ENCODE measurements around the gene METAP1D.

Gene METAP1D

DNA sequence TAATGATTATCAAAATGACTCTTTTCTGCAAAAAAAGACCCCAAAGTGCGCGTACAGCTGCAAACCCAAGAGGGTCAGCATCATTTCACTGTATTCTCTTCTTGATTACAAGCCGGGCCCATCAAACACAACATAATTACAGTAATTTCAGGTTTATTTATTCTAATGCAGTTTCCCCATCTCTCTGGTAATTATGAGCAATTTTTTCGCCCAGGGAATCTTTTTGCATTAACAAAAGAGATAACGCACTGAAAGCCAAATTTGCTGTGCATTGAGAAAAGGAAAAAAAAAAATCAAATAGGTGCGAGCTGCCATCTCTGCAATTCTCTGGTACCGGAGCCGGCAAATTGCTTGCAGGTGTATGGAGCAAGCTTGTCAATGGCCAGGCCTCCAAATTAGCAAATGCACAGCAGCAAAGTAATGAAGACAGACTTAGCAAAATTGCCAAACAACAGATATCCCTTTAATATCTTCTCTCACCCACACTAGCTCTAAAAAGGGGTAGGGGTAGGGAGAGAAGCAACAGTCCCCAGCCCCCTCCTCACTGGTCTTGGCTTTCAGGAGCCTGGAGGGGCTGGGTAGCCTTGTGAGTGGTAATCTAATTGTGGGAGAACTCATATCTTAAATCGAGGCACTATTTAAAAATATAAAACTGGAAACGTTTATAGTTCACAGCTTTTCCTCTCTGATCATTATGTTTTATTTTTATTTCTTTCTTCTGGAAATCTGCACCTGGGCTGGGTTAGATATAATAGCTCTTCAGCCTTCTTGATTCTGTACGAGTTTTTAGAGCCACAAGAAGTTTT is 92.2 kb downstream of the METAP1D start:
- DNase-seq (ENCODE audit: low spot score): no peak

DNA sequence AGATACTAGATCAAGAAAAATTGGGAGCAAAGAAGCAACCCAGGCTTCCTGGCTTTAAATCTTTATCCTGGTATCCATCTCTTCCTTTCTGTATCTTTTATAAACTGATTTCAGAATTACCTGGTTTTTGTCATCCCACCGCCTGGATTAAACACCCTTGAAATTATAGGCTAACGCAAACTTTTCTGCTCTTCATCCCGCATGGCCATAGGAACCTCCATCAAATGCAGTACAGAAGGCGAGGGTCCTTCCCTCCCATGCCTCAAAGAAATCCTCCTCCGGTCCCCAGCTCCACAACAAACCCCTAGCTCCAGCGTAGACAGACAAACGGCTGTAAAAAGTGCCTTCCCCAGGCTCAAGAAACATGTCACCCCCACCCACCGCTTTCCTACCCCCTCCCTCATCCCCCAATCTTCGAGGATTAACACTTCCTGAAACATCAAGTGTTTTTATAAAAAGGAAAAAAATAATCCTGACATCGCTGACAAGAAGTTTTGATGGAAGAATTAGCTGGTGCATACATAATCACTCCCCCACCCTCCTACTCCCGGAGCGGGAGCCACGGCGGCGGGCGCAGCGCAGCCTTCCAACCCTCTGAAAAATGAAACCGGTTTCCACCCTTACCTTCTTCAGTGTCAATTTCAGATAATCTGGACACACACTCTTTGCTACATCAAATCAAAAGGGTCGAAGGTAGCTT is 93.1 kb downstream of the METAP1D start:
- no peak for DNase-seq (ENCODE audit: low spot score)

DNA sequence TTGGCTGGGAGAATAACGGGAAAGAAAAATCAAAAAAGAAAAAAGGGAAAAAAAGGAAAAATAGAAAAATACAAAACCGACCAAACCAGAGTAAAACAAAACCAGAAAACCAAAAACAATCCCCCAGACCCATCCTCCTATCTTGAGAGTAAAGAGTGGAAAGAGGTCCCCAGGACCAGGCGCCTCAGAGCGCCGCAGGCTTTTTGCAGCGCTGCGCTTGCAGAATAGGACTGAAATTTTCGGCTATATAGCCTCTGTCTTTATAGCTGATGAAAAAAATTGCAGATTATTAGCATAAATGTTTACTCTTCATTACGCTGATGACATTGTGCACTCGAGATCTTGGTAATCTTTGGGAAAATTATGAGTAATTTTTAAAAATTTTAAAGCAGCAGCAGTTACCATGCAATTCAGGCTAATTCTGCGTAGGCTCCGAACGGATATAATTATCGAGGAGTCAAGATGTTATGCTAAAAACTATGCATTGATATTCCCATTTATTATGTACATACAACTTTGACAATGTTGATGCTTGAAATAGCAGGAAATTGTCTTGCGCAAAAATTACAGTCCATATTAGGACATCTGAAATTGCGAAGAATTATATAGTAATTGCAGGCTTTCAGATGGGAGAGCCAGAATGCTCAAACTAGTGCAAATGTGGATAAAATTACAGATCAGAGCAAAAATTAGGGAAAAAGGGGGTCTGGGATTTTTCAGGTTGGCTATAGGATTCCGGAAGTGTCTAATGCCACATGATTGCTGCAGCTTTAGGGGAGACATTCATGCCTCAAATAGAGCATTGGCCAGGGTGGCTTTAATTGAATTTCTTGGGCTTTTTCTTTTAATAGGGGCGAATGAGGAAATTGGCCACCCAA is 93.9 kb downstream of the METAP1D start:
- DNase-seq (ENCODE audit: low spot score): no peak

DNA sequence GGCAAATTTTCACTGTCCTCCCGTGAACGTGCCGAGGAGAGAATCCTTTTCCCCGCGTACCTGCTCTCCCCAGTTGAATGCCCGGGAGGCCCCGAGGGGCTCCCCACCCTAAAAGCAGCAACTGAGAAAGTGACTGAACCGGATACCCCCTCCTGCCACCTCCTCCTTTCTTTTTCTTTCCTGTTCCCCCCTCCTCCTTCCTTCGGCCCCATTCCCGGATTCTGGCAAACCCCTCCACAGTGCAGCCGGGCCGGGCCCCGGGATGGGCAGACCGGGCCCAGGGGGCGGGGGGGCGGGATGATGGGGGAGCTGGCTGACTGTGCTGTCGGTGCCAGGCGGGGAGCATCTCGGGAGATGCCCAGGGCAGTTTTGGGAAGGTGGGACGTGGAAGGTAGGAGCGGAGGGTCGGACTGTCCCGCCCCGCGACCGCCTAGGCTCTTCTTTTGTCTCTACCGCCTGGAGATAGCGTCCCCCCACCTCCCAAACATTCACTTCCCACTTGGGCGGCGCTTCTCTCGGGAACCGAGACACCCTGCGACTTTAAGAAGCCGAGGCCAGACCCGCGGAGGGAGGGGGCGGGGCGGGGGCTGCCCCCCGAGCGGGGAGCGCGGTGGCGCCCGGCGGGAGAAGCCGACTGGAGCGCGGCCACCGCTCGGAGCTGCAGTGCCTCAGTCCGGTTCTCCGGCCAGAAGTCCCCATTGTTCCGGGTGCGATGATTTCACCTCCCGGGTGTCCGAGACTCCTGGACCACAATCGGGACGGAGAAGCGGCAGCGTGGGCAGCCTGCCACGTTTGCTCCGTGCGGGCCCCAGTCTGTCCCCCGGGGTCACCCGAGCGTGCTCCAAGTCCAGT is 94.8 kb downstream of the METAP1D start:
- peak; percentile 24 for DNase-seq (ENCODE audit: low spot score)

DNA sequence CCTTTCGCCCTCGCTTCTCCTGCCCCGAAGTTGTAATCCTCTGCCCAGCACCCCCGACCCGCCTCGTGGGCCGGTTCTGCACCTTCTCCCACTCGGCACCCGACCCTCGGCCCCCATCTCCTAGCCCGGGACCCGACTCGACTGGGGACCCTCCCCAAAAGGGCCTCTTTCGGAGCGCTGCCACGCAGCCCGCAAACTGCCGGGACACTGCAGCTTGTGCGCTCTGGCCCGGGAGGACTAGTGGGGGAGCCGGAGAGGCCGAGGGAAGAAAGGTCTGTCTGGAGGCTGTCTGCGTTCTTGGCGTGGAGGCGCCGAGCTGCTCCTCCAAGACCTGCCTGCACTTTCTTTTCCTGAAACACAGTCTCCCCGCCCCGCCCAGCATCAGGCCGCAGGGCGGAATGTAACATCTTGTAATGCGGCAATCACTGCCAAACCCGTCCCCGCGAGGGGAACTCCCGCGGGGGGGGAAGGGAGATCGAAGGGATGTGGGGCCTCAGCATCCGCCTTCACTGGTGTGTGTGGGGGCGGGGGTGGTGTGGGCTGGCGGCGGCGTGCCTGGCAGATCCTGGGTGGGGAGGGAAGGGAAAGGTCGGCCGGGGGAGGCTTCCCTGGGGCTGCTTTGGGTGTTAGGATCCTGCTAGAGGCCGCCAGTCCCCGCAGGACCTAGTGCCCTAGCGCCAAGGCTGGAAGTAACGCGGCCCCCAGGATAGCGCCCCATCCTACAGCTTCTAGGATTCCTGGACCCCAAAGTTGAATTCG is 95.6 kb downstream of the METAP1D start:
- DNase-seq (ENCODE audit: low spot score): peak; percentile 83

DNA sequence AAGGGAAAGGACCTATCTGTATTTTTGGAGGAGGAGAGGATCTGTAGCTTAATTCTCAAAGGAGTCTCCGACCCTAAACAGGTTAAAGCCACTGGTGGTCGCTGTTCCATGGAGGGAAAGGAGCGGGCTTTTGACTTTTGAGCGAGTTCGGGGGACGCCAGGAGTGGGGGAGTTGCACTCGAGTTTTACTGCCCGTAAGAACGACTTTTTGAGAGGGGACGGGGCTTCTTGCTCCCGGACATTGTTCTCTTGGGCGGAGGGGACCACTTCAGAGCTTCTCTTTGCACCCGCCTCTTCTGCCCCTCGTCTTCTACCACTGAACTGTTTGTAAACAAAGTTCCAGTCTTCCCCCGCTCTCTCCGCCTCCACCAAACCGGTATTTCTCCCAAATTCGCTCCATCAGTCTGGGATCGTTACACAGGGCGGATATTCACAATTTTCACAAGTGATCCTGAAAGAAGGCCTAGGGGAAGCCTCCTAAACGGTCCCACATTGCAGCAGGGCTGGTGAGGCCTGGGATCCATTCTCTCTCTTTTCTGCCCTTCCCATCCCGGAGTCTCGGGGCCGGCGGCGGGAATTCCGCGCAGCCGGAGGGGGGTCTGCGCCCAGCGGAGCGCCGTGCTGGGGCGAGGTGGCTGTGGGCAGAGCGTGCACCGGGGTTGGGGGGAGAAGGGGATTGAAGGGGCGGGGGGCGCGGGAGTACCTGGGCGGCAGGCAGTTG is 96.3 kb downstream of the METAP1D start:
- DNase-seq (ENCODE audit: low spot score): no peak

DNA sequence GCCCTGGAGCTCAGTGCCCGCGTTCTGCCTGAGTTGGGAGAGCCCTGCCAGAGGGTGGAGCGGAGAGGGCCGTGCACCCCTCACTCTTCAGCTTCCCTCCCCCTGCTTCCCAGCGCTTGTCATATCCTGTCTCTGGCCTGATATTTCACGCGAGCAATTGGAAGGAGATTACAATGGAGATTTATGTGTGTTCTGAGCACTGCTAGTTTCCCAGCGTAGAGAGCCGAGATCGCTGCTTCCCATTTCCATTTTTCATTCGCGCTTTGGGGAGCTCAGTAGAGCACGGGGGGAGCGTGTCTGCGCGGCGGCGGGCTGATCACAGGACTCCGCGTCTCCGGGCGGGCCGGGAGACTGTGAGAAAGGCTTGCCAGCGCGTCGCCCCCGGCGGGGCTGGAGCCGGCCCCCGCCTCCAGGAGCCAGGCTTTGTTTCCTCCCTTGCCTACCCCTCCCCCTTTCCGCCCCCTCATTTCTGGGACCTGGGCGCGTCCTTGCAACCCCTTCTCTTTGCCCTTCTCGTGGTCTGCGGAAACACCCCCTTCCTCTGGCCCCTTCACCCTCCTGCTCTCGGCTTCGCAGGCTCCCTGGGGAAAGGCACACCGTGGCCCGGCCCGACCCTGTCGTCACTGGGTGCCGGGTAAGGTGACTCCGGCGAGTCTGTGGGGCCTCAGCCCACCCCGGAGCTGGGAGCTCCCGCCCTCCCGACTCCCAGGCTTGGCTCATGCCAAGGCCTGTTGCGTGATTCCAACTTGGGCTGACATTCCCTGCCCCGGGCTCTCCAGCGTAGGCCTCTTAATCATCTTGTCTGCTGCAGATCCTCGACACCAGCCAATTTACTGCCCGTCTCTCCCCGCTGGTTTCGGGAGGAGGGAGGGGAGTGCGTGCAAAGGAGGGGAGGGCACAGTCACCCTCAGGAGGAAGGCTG is 97.1 kb downstream of the METAP1D start:
- DNase-seq (ENCODE audit: low spot score): peak; percentile 79

DNA sequence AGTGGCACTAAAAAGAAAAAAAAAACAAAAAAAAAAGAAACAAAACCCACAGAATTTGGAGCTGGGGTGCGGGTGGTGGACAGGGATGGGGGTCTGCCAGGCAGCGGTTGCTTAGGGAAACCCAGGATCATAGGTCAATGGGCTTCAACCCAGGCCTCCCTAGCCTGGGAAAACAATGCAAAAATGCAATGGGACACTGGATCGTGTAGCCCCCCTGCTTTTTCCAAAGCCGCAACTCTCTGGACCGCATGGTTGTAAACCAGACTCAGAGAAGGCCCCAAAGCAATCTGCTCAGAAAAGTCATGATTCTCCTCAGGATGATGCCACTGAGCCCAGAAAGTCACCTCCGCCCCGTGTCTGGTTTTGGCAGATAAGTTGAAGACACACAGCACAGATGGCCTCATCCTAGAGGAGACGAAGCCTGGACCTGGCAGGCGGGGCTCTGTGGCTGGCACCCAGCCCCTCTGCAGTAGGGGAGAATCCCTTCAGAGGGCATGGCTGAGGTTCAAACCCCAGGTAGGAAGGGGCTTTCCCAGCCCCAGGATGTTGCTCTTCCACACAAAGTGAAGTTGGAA is 97.9 kb downstream of the METAP1D start:
- peak; percentile 33 for DNase-seq (ENCODE audit: low spot score)

DNA sequence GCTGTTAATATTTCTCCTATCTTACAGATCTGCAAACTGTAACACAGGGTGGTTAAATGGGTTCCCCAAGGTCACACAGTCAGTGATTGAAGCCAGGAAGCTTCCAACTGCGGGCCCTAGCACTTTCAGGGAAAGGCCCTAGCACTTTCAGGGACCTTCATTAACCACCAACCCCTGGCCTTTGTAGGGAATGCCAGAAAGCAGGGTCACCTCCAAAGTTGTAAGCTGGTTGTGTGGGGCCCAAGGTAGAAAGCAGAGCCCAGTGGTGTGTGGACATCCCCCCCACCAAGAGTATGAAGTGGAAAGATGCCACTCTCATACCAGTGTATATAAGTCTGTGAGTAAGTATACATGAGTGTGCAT is 98.5 kb downstream of the METAP1D start:
- no peak for DNase-seq (ENCODE audit: low spot score)

DNA sequence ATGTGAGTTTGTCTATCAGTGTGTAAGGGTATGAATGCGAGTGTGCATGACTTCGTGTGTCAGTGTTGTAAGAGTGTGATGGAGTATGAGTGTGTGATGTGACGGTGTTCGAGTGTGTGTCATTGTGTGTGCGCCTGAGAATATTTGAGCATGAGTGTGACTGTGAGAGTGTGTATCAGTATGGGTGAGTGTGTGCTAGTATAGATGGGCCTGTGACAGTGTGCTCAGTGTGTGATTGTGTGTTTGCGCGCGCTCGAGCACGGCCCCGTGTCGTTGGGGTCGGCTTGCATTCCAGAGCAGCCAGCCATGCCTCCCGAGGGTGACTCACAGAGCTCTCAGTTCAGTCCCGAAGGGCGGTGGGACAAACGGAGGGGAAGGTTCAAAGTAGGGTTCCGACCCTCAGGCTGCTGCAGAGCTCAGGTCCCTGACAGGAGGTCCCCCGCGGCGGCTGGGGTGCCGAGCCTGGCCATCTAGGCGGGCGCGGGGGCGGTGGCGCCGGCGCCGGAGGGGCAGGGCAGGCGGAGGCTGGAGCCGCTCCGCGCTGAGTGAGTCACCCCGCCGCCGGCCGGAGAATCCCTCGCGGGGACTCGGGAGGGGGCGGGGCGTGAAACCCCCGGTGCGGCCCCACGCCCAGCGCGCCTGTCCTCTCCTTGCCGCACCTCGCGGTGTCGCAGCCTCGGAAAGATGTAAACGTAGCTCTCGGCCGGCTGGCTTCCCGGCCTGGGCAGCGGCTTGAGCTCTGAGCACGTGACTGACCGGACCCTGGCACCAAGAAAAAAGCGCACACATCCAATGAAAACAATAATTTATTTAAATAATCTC is 99.1 kb downstream of the METAP1D start:
- peak; percentile 60 for DNase-seq (ENCODE audit: low spot score)

DNA sequence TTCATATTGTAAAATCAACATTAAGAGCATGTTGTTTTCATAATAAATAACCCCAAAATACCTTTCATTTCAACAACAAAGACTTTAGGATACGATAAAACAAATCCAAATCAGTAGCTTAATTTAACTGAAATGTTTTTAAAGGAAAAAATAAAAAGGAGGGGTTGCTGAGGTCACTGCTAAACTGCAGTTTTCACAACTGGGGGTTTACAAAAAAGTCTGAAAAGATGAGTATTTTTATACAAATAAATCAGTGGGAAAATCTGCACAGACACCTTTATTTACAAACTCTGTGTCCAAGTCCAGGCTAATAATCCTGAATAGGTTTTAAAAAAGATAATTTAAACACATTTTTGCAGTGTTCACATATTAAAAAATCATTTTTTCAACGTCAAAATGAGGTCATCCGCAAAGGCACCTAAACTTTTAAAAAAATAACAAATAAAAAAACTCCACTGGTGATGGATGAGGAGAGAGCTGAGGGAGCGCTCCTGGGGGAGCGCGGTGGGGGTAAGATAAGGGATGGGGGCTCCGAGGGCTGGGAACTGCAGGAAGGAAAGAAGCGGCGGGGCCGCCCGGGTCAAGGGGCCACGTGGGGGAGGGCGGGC is 99.8 kb downstream of the METAP1D start:
- no peak for DNase-seq (ENCODE audit: low spot score)

DNA sequence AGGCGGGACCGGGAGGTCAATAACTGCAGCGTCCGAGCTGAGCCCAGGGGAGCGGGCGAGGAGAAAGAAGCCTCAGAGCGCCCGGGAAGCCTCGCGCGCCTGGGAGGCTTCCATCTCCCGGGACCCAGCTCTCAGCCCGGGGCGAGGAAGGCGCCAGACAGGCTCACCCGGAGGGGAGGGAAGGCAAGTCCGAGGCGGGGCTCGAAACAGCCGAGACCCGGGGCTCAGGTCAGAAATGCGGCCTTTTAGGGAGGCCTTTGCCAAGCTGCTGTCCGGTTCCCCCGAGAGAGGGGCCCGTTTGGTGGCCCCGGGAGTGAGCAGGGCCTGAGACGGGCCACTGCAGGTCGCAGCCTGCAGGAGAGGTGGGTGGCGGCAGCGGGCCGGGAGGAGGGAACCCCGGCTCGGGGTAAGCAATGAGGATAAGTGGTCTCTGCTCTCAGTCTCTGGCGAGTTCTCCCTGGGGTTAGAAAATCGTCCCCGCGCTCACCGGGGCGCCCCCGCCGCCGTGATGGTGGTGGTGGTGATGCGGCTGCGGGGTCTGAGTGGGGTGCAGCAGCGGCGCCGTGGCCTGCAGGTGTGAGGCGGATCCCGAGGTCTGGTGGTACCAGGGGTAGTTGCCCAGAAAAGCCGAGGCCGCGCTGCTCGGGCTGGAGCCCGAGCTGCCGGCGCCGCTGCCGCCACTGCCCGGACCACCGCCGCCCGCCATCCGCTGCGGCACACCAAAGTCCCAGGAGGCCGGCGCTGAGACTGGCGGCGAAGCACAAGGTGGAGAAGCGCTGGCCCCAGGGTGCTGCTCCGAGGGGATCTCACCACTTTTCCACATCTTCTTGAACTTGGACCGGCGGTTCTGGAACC is 100.6 kb downstream of the METAP1D start:
- DNase-seq (ENCODE audit: low spot score): no peak

DNA sequence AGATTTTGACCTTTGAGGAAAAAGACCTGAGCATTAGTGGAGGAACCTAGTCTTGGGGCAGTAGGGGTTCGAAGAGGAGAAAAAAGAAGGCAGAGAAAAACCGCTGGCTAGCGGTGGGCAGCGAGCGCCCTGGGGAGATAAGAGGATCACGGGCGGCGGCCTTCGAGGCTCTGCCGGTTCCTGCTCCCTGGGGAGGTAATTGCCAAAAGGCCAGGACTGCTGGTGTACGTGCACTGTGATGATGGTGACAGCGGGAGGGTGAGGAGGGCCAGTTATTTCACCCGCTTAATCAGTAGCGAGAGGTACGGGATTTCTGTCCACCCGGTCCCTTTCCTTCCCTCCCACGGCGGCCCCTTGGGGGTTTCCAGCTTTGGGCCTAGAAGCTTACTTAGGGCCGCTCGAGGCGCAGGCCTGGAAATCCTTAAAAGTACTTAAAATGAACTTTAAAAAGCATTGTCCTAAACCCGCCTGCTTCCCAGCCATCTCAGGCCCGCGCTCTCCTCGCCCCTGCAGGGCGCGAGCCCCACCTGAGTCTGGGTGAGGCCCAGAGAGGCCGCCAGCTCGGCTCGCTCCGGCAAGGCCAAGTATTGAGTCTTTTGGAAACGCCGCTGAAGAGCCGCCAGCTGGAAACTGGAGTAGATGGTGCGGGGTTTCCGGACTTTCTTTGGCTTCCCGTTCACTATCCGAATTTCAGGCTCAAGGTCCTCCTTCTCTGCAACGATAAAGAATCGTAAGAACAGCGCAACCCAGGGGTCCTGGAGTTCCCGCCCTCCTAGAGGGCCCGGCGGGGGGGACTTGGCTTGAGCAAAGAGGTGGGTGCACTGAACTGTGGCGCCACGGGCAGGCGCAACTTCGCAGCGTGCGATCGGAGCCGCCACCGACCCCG is 101.4 kb downstream of the METAP1D start:
- DNase-seq (ENCODE audit: low spot score): no peak

DNA sequence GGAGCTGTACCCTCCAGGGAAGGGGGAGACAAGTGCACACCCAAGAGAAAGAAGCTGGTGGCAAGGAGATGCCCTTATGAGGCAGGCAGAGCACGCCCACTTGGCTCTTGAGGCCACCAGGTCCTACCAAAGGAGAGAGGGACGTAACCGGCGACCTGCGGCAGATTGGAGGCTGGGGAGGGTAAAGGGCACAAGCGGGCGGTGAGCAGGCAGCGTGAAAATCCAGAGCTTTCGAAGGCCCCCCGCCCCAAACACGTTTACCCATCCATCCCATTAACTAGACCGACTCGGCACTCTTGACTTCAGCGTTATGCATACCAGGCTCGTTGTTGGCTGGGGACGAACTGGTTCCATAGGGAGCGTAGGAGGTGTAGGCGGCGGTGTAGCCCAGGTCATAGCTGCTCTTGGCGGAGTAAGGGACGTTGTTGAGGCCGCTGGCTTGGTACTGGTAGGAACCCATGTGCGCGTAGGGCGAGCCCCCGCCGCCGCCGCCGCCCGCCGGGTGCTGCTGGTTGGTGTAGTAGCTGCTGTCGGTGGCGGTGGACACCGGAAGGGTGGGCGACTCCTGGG is 102.2 kb downstream of the METAP1D start:
- no peak for DNase-seq (ENCODE audit: low spot score)

Data from COLO829 (cell line).